HCT116 (cell line): Measurements from ENCODE around the gene IGSF3. TPM values are rescaled to one million over a fixed set of nuclear protein-coding genes. Genes with fewer than 3 reads are reported as not detected.

Source experiments
- ATAC-seq: fragments of 200-7000 bp; cut with Tn5 transposase; 2 replicates; pipeline ENCODE4 v1.9.1; 2020; ENCODE audit warnings: mild to moderate bottlenecking, moderate library complexity
- BruUV-seq: library from RNA; stranded (reverse); fragments of 400-500 nt; replicated peaks from 2 replicates; lab custom pipeline; 2021; lab: Mats Ljungman, UMichigan
- CTCF ChIA-PET: fragments of 300-600 bp; sonication (Branson Sonifier 250); formaldehyde crosslinking; loops from one replicate; lab custom pipeline; 2021; ENCODE audit warnings: antibody characterized with exemption; lab: Charles Lee
- POLR2A ChIA-PET: fragments of 300-600, 350-600 bp; sonication (Branson Sonifier 250); formaldehyde crosslinking; loops from one replicate; lab custom pipeline; 2021; ENCODE audit warnings: antibody characterized with exemption; lab: Charles Lee
- RAD21 ChIA-PET, 2 experiments: fragments of 300-600 bp; sonication (Branson Sonifier 250); formaldehyde crosslinking; loops; one replicate each; lab custom pipeline; 2023; ENCODE audit warnings: low total read pairs in 2 of 2; ENCODE audit not compliant: uncharacterized antibody in 2 of 2, unreplicated experiment in 2 of 2, low non-redundant PET in 1 of 2; lab: Charles Lee
- DNase-seq: peaks from one replicate; pipeline ENCODE4 v3.0.0-alpha.2; 2010; ENCODE audit warnings: low read depth, low spot score
- H2AFZ ChIP-seq: fragments of 200-600 bp; shearing (Covaris generic), sonication (generic); 2 replicates; pipeline ENCODE4 v1.6.1; 2017; ENCODE audit warnings: low read depth, mixed run types, mixed read lengths, antibody characterized with exemption, low read length; ENCODE audit not compliant: poor library complexity, severe bottlenecking
- H3K27ac ChIP-seq: 2 replicates; pipeline ENCODE4 v1.5.1; 2012; ENCODE audit warnings: low read depth, low read length
- H3K27me3 ChIP-seq: fragments of 200-600 bp; sonication (generic); 2 replicates; pipeline ENCODE4 v1.6.1; 2016; ENCODE audit warnings: mixed run types, low read length, mixed read lengths; ENCODE audit not compliant: insufficient read depth
- H3K36me3 ChIP-seq, 2 experiments: fragments of 200-500 bp in 1 of 2; fragments of 200-600 bp in 1 of 2; sonication (Bioruptor generic) in 1 of 2; sonication (generic) in 1 of 2; 2 replicates each; pipeline versions ENCODE4 v1.5.1 to v1.6.1; 2014 to 2016; ENCODE audit warnings: low read length in 2 of 2, inconsistent platforms in 1 of 2, mixed read lengths in 1 of 2, mixed run types in 1 of 2; ENCODE audit not compliant: insufficient read depth in 2 of 2, control insufficient read depth in 1 of 2
- H3K4me1 ChIP-seq, 2 experiments: fragments of 200-600 bp in 1 of 2; sonication (generic) in 1 of 2; 2 replicates each; pipeline versions ENCODE4 v1.5.1 to v1.6.1; 2012 to 2017; ENCODE audit warnings: low read length in 2 of 2, inconsistent platforms in 1 of 2, mild to moderate bottlenecking in 1 of 2, mixed read lengths in 1 of 2, mixed run types in 1 of 2, moderate library complexity in 1 of 2; ENCODE audit not compliant: insufficient read depth in 2 of 2, control insufficient read depth in 1 of 2
- H3K4me2 ChIP-seq: fragments of 200-600 bp; sonication (generic); 2 replicates; pipeline ENCODE4 v1.6.1; 2017; ENCODE audit warnings: mixed run types, low read length, mixed read lengths
- H3K4me3 ChIP-seq, 2 experiments: fragments of 200-600 bp in 1 of 2; sonication (generic) in 1 of 2; replicated peaks in 1 of 2; 2 replicates each; pipeline ENCODE4 v1.5.1; 2011 to 2016; ENCODE audit warnings: low read length in 2 of 2, control low read depth in 1 of 2, low read depth in 1 of 2, mild to moderate bottlenecking in 1 of 2, mixed read lengths in 1 of 2, mixed run types in 1 of 2
- H3K79me2 ChIP-seq: fragments of 200-600 bp; sonication (generic); 2 replicates; pipeline ENCODE4 v1.6.1; 2017; ENCODE audit warnings: mild to moderate bottlenecking, mixed run types, low read length, moderate library complexity, mixed read lengths; ENCODE audit not compliant: insufficient read depth
- H3K9ac ChIP-seq: fragments of 200-600 bp; sonication (generic); 2 replicates; pipeline ENCODE4 v1.6.1; 2016; ENCODE audit warnings: low read length, mixed read lengths
- H3K9me2 ChIP-seq: fragments of 200-600 bp; sonication (generic), shearing (Covaris generic); 2 replicates; pipeline ENCODE4 v1.6.1; 2017; ENCODE audit warnings: mixed run types, mild to moderate bottlenecking, moderate library complexity; ENCODE audit not compliant: insufficient read depth
- H3K9me3 ChIP-seq, 2 experiments: fragments of 200-500 bp in 1 of 2; fragments of 200-600 bp in 1 of 2; sonication (Bioruptor generic) in 1 of 2; sonication (generic) in 1 of 2; 2 replicates each; pipeline ENCODE4 v1.6.1; 2014 to 2017; ENCODE audit warnings: low read length in 2 of 2, mixed read lengths in 2 of 2, inconsistent platforms in 1 of 2, low read depth in 1 of 2, mild to moderate bottlenecking in 1 of 2, mixed run types in 1 of 2, moderate library complexity in 1 of 2; ENCODE audit not compliant: control insufficient read depth in 1 of 2, insufficient read depth in 1 of 2
- H4K20me1 ChIP-seq: fragments of 200-600 bp; sonication (generic), shearing (Covaris generic); 2 replicates; pipeline ENCODE4 v1.6.1; 2017; ENCODE audit warnings: mixed run types, mild to moderate bottlenecking, moderate library complexity; ENCODE audit not compliant: insufficient read depth
- EGR1 ChIP-seq: IDR thresholded peaks from 2 replicates; pipeline ENCODE4 v1.6.1; 2012; ENCODE audit warnings: low read depth
- ELF1 ChIP-seq: IDR thresholded peaks from 2 replicates; pipeline ENCODE4 v1.6.1; 2012; ENCODE audit warnings: low read depth, borderline replicate concordance
- EZH2 ChIP-seq: fragments of 200-600 bp; sonication (generic); IDR thresholded peaks from 2 replicates; pipeline ENCODE4 v1.6.1; 2017; ENCODE audit warnings: antibody characterized with exemption, mixed run types
- JUND ChIP-seq: IDR thresholded peaks from 2 replicates; pipeline ENCODE4 v1.6.1; 2012
- POLR2AphosphoS5 ChIP-seq: IDR thresholded peaks from 2 replicates; pipeline ENCODE4 v1.6.1; 2011; ENCODE audit warnings: mild to moderate bottlenecking, low read depth, low read length, moderate library complexity
- REST ChIP-seq: IDR thresholded peaks from 2 replicates; pipeline ENCODE4 v1.6.1; 2012; ENCODE audit warnings: low read depth
- SRF ChIP-seq: IDR thresholded peaks from 2 replicates; pipeline ENCODE4 v1.6.1; 2012; ENCODE audit warnings: low read depth
- ZBTB33 ChIP-seq: IDR thresholded peaks from 2 replicates; pipeline ENCODE4 v1.6.1; 2011; ENCODE audit warnings: mild to moderate bottlenecking, low read length, moderate library complexity; ENCODE audit not compliant: insufficient replicate concordance; ENCODE audit errors: extremely low read depth
- ZFX ChIP-seq: fragments of 450-650 bp; IDR thresholded peaks from 2 replicates; pipeline ENCODE4 v1.6.1; 2017
- intact Hi-C: fragments of 100-400 bp; cut with micrococcal nuclease; formaldehyde crosslinking; loops from 2 replicates; pipeline ENCODE4 v1.10.0; 2022
- total RNA-seq: library from RNA; stranded (reverse); gene quantifications from one replicate; pipeline ENCODE4 v1.2.1, GENCODE V29; 2021; ENCODE audit not compliant: unreplicated experiment

Gene IGSF3
- total RNA-seq, 1 experiment from 2014 or later: 18.6 TPM

GRCh38 chr1:116529199-116529631, 138.3 kb downstream of the IGSF3 start (continued):
- TF ChIP-seq REST (no peak), ZFX (no peak), ZBTB33 (no peak), JUND (no peak), ELF1 (no peak), EZH2 (no peak), SRF (no peak)

- H3K79me2 ChIP-seq: no peaks in the 10 kb centered on the region
- ATAC-seq (no peak), DNase-seq (no peak)
- H3K36me3 ChIP-seq: peaks cover 0 to 5% of the 10 kb centered on the region in 2 experiments; a peak in 1 of 4 replicates
- H3K4me3 ChIP-seq: no peak overlapping the region
- TF ChIP-seq POLR2AphosphoS5 (no peak), EGR1 (no peak)
- no peak overlapping the region for H3K27ac ChIP-seq
- POLR2A ChIA-PET: no interaction called here
- no peaks in the 10 kb centered on the region for H3K4me1 ChIP-seq
- RAD21 ChIA-PET: no interaction called here
- H3K27me3 ChIP-seq: no peaks in the 10 kb centered on the region
- H2AFZ ChIP-seq: no peak overlapping the region
- H3K9me2 ChIP-seq: 0 out of 2 replicates have a peak, but pooled peaks cover 3% of the 10 kb centered on the region
- H4K20me1 ChIP-seq: no peaks in the 10 kb centered on the region
- no peak overlapping the region for H3K9ac ChIP-seq
- no peaks in the 10 kb centered on the region for H3K9me3 ChIP-seq
- BruUV-seq: no TSS peak
- intact Hi-C loops: no loop called here
- CTCF ChIA-PET: no interaction called here
- H3K4me2 ChIP-seq: no peak overlapping the region
Measured at GRCh38 chr1:116528329-116529083, 139.0 kb downstream of the IGSF3 start.
